NCI-H526 (cell line): ENCODE data around the gene SPACA4.
"Not testable (repeated sequence)": the region's sequence is repeated elsewhere in the genome, so short reads cannot be mapped to it uniquely, and the experiment has no call there.

Source experiments
- DNase-seq, 2 experiments: peaks; one replicate each; lab custom pipeline; 2025; lab: John Stamatoyannopoulos, UW

SPACA4 gene, protein sequence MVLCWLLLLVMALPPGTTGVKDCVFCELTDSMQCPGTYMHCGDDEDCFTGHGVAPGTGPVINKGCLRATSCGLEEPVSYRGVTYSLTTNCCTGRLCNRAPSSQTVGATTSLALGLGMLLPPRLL

GRCh38 chr19:48606463-48607358 is at the start of gene SPACA4:
Gene SPACA4 (plus strand): TSS chr19:48606742. CDS start chr19:48606979, 237 bp downstream.
- DNase-seq: no peak

DNA sequence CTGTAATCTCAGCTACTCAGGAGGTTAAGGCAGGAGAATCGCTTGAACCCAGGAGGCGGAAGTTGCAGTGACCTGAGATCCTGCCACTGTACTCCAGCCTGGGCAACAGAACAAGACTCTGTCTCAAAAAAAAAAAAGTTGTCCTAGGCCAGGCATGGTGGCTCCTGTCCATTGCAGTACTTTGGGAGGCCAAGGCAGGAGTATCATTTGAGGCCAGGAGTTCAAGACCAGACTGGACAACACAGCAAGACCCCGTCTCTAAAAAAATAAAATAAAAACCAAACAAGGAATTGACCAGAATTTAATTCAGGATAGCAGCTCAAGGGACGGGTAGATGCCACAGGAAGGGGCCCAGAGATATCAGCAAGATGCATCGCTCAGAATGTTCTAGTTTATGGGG is 49.7 kb upstream of the SPACA4 start:
- DNase-seq: no peak

GRCh38 chr19:48558018-48558684 is 48.4 kb upstream of the SPACA4 start:
- peak; percentile 3 to 32 for DNase-seq

GRCh38 chr19:48560095-48560530 is 46.4 kb upstream of the SPACA4 start:
- DNase-seq: no peak

DNA sequence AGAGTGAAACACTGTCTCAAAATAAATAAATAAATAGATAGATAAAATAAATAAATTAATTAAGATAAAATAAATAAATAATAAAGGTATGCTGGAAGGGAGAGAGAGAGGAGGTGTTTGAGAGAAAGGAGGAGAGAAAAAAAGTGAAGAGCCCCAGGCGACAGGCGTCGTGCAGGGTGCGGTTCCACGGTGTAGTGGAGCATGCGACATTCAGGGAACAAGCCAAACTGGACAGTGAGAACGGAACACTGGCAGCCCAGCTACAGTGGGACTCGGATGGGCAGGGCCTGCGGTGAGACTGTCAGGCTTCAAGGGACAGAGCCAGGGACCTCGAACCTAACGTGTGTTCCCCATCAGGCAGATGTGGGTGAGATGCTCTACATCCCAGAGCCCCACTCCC is 45.1 kb upstream of the SPACA4 start:
- DNase-seq: no peak

DNA sequence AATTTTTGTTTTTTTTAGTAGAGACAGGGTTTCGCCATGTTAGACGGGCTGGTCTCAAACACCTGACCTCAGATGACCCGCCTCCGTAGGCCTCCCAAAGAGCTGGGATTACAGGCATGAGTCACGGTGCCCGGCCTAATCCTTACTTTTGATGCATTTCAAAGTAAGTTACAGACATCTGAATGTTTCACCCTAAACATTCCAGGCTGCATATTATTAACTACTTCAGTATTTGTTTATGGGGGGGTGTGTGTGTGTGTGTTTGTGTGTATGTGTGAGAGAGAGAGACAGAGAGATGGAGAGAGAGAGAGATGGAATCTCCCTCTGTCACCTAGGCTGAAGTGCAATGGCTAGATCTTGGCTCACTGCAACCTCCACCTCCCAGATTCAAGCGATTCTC is 41.5 kb upstream of the SPACA4 start:
- DNase-seq: no peak

DNA sequence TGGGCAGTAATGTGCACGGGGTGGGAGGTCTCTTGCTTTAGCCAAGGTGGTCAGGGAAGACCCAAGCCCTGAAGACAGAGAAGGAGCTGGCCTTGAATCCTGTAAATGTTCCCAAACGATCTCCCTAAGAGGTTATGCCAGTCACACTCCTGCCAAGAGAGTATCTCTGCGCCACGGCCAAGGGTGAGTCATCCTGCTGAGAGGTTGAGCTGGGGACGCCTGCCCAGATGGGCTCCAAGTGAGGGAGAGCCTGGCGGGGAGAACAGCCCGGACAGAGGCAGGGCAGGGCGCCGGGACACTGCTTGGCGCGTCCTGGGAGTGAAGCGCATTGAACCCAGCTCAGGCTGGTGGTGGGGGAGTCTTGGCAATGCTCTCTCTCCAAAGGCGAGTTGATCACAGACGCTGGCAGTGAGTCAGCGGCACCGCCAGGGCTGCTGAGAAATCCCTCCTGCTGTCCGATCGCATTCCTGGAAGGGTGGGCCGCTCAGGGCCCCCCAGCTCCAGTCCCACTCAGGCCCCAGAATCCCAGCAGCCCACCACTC is 38.1 kb upstream of the SPACA4 start:
- no peak for DNase-seq

- DNase-seq: no peak
These were observed 36.7 kb upstream of the SPACA4 start for GRCh38 chr19:48569814-48570213.

DNA sequence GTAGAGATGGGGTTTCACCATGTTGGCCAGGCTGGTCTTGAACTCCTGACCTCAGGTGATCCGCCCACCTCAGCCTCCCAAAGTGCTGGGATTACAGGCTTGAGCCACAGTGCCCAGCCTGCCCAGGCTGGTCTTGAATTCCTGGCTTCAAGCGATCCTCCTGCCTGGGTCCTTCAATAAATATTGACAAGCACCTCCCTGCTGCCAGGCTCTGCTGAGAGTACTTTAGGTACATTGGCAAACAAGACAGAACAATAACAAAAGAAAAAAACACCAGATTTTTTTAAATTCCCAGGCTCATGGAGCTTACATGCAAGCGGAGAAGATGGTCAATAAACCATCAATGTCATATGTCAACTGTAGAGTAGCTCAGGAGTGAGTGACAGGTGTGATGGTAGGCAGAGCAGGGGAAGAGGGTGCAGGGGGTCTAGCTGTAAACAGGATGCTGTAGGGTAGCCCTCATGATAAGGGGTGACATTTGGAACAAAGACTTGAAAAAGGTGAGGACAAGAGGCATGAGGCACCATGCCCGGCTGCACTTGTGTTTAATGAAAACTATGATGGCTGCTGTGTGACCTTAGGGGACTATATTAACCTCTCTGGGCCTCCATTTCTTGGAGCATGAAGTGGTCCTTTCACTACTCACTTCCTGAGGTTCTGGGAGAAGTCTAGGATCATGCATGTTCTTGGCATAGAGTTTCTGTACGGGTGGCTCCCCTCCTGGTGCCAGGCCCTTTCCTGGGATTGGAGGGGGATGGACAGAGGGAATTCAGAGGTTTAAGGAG is 35.0 kb upstream of the SPACA4 start:
- no peak for DNase-seq

- DNase-seq: no peak
These were observed 33.4 kb upstream of the SPACA4 start for GRCh38 chr19:48573163-48573505.

GRCh38 chr19:48575931-48576622 is 30.5 kb upstream of the SPACA4 start:
- DNase-seq: no peak

DNA sequence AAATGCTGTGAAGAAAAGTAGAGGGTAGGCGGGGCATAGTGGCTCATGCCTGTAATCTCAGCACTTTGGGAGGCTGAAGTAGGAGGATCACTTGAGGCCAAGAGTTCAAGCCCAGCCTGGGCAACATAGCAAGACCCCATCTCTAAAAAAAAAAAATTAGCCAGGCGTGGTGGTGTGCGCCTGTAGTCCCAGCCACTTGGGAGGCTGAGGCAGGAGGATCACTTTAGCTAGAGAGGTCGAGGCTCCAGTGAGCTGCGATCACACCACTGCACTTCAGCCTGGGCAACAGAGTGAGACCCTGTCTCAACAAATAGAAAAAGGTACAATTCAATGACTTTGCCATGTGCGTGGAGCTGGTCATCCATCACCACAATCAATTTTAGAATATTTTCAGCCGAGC is 28.6 kb upstream of the SPACA4 start:
- not testable (repeated sequence) for DNase-seq

- no peak for DNase-seq
These were observed 27.7 kb upstream of the SPACA4 start for GRCh38 chr19:48578891-48579290.

- no peak for DNase-seq
These were observed 24.4 kb upstream of the SPACA4 start for GRCh38 chr19:48582168-48582567.

DNA sequence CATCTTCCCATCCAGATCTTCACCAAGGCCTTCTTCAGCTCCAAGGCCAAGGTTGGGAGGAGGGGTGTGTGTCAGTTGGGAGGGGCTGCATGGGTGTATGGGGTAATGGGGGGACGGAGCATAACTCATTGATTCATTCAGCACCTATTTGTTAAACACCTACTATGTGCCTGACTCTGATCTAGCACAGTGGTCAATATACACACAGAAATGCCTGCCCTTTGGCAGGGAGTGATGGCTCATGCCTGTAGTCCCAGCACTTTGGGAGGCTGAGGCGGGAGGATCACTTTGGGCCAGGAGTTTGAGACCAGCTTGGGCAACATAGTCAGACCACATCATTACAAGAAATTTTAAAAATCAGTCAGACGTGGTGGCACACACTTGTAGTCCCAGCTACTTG is 19.2 kb upstream of the SPACA4 start:
- no peak for DNase-seq

GRCh38 chr19:48588670-48589401 is 17.7 kb upstream of the SPACA4 start:
- peak; percentile 56 to 91 for DNase-seq

DNA sequence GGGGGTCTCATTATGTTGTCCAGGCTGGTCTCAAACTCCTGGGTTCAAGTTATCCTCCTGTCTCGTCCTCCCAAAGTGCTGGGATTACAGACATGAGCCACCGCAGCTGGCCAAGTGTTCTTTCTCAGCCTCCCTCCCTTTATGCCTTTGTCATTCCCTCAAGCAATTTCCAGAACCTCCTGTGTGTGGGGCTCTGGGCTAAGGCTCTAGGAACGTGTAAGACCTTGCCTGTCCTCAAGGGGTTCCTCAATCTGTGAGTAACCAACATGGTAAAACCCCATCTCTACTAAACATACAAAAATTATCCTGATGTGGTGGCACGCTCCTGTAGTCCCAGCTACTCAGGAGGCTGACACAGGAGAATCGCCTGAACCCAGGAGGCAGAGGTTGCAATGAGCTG is 15.5 kb upstream of the SPACA4 start:
- DNase-seq: no peak

GRCh38 chr19:48595171-48595570 is 11.4 kb upstream of the SPACA4 start:
- no peak for DNase-seq

- no peak for DNase-seq
These were observed 10.7 kb upstream of the SPACA4 start for GRCh38 chr19:48595833-48596232.

DNA sequence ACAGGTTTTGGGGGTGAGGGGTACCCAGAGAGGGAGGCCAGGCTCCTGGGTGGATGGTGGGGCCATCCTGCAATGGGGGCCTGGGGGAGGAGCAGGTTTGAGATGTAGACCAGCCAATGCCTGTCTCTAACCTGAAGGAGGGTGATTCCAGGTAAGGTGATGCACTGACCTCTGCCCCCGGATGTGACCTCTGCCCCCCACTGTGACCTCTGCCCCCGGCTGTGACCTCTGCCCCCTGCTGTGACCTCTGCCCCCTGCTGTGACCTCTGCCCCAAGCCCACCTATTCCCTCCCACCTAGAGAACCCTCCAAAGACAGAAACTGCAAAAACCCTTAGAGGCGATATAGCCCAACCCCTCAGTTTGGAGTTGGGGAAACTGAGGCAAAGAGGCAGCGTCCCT is 10.3 kb upstream of the SPACA4 start:
- DNase-seq: no peak
